HCT116 (cell line): ENCODE results near the gene ANKRD9. TPM values are rescaled to one million over a fixed set of nuclear protein-coding genes. Genes with fewer than 3 reads are reported as not detected.

Experiments used
- ATAC-seq: fragments of 200-7000 bp; cut with Tn5 transposase; 2 replicates; pipeline ENCODE4 v1.9.1; 2020; ENCODE audit warnings: mild to moderate bottlenecking, moderate library complexity
- BruUV-seq: library from RNA; stranded (reverse); fragments of 400-500 nt; replicated peaks from 2 replicates; lab custom pipeline; 2021; lab: Mats Ljungman, UMichigan
- CTCF ChIA-PET: fragments of 300-600 bp; sonication (Branson Sonifier 250); formaldehyde crosslinking; loops from one replicate; lab custom pipeline; 2021; ENCODE audit warnings: antibody characterized with exemption; lab: Charles Lee
- POLR2A ChIA-PET: fragments of 300-600, 350-600 bp; sonication (Branson Sonifier 250); formaldehyde crosslinking; loops from one replicate; lab custom pipeline; 2021; ENCODE audit warnings: antibody characterized with exemption; lab: Charles Lee
- RAD21 ChIA-PET, 2 experiments: fragments of 300-600 bp; sonication (Branson Sonifier 250); formaldehyde crosslinking; loops; one replicate each; lab custom pipeline; 2023; ENCODE audit warnings: low total read pairs in 2 of 2; ENCODE audit not compliant: uncharacterized antibody in 2 of 2, unreplicated experiment in 2 of 2, low non-redundant PET in 1 of 2; lab: Charles Lee
- DNase-seq: peaks from one replicate; pipeline ENCODE4 v3.0.0-alpha.2; 2010; ENCODE audit warnings: low read depth, low spot score
- H2AFZ ChIP-seq: fragments of 200-600 bp; shearing (Covaris generic), sonication (generic); 2 replicates; pipeline ENCODE4 v1.6.1; 2017; ENCODE audit warnings: low read depth, mixed run types, mixed read lengths, antibody characterized with exemption, low read length; ENCODE audit not compliant: poor library complexity, severe bottlenecking
- H3K27ac ChIP-seq: 2 replicates; pipeline ENCODE4 v1.5.1; 2012; ENCODE audit warnings: low read depth, low read length
- H3K27me3 ChIP-seq: fragments of 200-600 bp; sonication (generic); 2 replicates; pipeline ENCODE4 v1.6.1; 2016; ENCODE audit warnings: mixed run types, low read length, mixed read lengths; ENCODE audit not compliant: insufficient read depth
- H3K36me3 ChIP-seq, 2 experiments: fragments of 200-500 bp in 1 of 2; fragments of 200-600 bp in 1 of 2; sonication (Bioruptor generic) in 1 of 2; sonication (generic) in 1 of 2; 2 replicates each; pipeline versions ENCODE4 v1.5.1 to v1.6.1; 2014 to 2016; ENCODE audit warnings: low read length in 2 of 2, inconsistent platforms in 1 of 2, mixed read lengths in 1 of 2, mixed run types in 1 of 2; ENCODE audit not compliant: insufficient read depth in 2 of 2, control insufficient read depth in 1 of 2
- H3K4me1 ChIP-seq, 2 experiments: fragments of 200-600 bp in 1 of 2; sonication (generic) in 1 of 2; 2 replicates each; pipeline versions ENCODE4 v1.5.1 to v1.6.1; 2012 to 2017; ENCODE audit warnings: low read length in 2 of 2, inconsistent platforms in 1 of 2, mild to moderate bottlenecking in 1 of 2, mixed read lengths in 1 of 2, mixed run types in 1 of 2, moderate library complexity in 1 of 2; ENCODE audit not compliant: insufficient read depth in 2 of 2, control insufficient read depth in 1 of 2
- H3K4me2 ChIP-seq: fragments of 200-600 bp; sonication (generic); 2 replicates; pipeline ENCODE4 v1.6.1; 2017; ENCODE audit warnings: mixed run types, low read length, mixed read lengths
- H3K4me3 ChIP-seq, 2 experiments: fragments of 200-600 bp in 1 of 2; sonication (generic) in 1 of 2; replicated peaks in 1 of 2; 2 replicates each; pipeline ENCODE4 v1.5.1; 2011 to 2016; ENCODE audit warnings: low read length in 2 of 2, control low read depth in 1 of 2, low read depth in 1 of 2, mild to moderate bottlenecking in 1 of 2, mixed read lengths in 1 of 2, mixed run types in 1 of 2
- H3K79me2 ChIP-seq: fragments of 200-600 bp; sonication (generic); 2 replicates; pipeline ENCODE4 v1.6.1; 2017; ENCODE audit warnings: mild to moderate bottlenecking, mixed run types, low read length, moderate library complexity, mixed read lengths; ENCODE audit not compliant: insufficient read depth
- H3K9ac ChIP-seq: fragments of 200-600 bp; sonication (generic); 2 replicates; pipeline ENCODE4 v1.6.1; 2016; ENCODE audit warnings: low read length, mixed read lengths
- H3K9me2 ChIP-seq: fragments of 200-600 bp; sonication (generic), shearing (Covaris generic); 2 replicates; pipeline ENCODE4 v1.6.1; 2017; ENCODE audit warnings: mixed run types, mild to moderate bottlenecking, moderate library complexity; ENCODE audit not compliant: insufficient read depth
- H3K9me3 ChIP-seq, 2 experiments: fragments of 200-500 bp in 1 of 2; fragments of 200-600 bp in 1 of 2; sonication (Bioruptor generic) in 1 of 2; sonication (generic) in 1 of 2; 2 replicates each; pipeline ENCODE4 v1.6.1; 2014 to 2017; ENCODE audit warnings: low read length in 2 of 2, mixed read lengths in 2 of 2, inconsistent platforms in 1 of 2, low read depth in 1 of 2, mild to moderate bottlenecking in 1 of 2, mixed run types in 1 of 2, moderate library complexity in 1 of 2; ENCODE audit not compliant: control insufficient read depth in 1 of 2, insufficient read depth in 1 of 2
- H4K20me1 ChIP-seq: fragments of 200-600 bp; sonication (generic), shearing (Covaris generic); 2 replicates; pipeline ENCODE4 v1.6.1; 2017; ENCODE audit warnings: mixed run types, mild to moderate bottlenecking, moderate library complexity; ENCODE audit not compliant: insufficient read depth
- ATF3 ChIP-seq: IDR thresholded peaks from 2 replicates; pipeline ENCODE4 v1.6.1; 2012
- CEBPB ChIP-seq: IDR thresholded peaks from 2 replicates; pipeline ENCODE4 v1.6.1; 2012; ENCODE audit warnings: low read depth
- EGR1 ChIP-seq: IDR thresholded peaks from 2 replicates; pipeline ENCODE4 v1.6.1; 2012; ENCODE audit warnings: low read depth
- ELF1 ChIP-seq: IDR thresholded peaks from 2 replicates; pipeline ENCODE4 v1.6.1; 2012; ENCODE audit warnings: low read depth, borderline replicate concordance
- FOSL1 ChIP-seq: IDR thresholded peaks from 2 replicates; pipeline ENCODE4 v1.6.1; 2012; ENCODE audit warnings: low read depth
- POLR2A ChIP-seq: IDR thresholded peaks from 2 replicates; pipeline ENCODE4 v1.7.0; 2011; ENCODE audit warnings: borderline replicate concordance; ENCODE audit not compliant: insufficient read depth, insufficient read length; ENCODE audit errors: extremely low read depth
- POLR2AphosphoS5 ChIP-seq: IDR thresholded peaks from 2 replicates; pipeline ENCODE4 v1.6.1; 2011; ENCODE audit warnings: mild to moderate bottlenecking, low read depth, low read length, moderate library complexity
- SP1 ChIP-seq: IDR thresholded peaks from 2 replicates; pipeline ENCODE4 v1.6.1; 2012; ENCODE audit warnings: low read depth
- ZBTB33 ChIP-seq: IDR thresholded peaks from 2 replicates; pipeline ENCODE4 v1.6.1; 2011; ENCODE audit warnings: mild to moderate bottlenecking, low read length, moderate library complexity; ENCODE audit not compliant: insufficient replicate concordance; ENCODE audit errors: extremely low read depth
- ZFX ChIP-seq: fragments of 450-650 bp; IDR thresholded peaks from 2 replicates; pipeline ENCODE4 v1.6.1; 2017
- ZNF274 ChIP-seq: fragments of 200-500 bp; sonication (Bioruptor generic); IDR thresholded peaks from 2 replicates; pipeline ENCODE4 v1.6.1; 2014; ENCODE audit warnings: mild to moderate bottlenecking, low read depth, low read length, inconsistent platforms
- intact Hi-C: fragments of 100-400 bp; cut with micrococcal nuclease; formaldehyde crosslinking; loops from 2 replicates; pipeline ENCODE4 v1.10.0; 2022
- total RNA-seq: library from RNA; stranded (reverse); gene quantifications from one replicate; pipeline ENCODE4 v1.2.1, GENCODE V29; 2021; ENCODE audit not compliant: unreplicated experiment
- TF ChIP-seq, protein P1 (sequence below): IDR thresholded peaks from 2 replicates; pipeline ENCODE4 v1.6.1; 2012
- TF ChIP-seq, protein P2 (sequence below): IDR thresholded peaks from 2 replicates; pipeline ENCODE4 v1.6.1; 2012; ENCODE audit warnings: low read depth

The ANKRD9 gene
- total RNA-seq, 1 experiment from 2014 or later, result 29.0 TPM

GRCh38 chr14:102493585-102493984, 16.0 kb downstream of the ANKRD9 start:
- no TSS peak for BruUV-seq
- H2AFZ ChIP-seq, result no peak overlapping the region
- POLR2A ChIA-PET, result no interaction called here
- no peaks in the 10 kb centered on the region for H3K79me2 ChIP-seq
- no peaks in the 10 kb centered on the region for H4K20me1 ChIP-seq
- H3K27ac ChIP-seq, result no peak overlapping the region; the same call in 1 of the 2 replicates
- H3K9me2 ChIP-seq, result no peaks in the 10 kb centered on the region
- no peak overlapping the region for H3K4me2 ChIP-seq
- ATAC-seq, result no peak
- no peak overlapping the region for H3K4me3 ChIP-seq
- peaks cover 0 to 9% of the 10 kb centered on the region in 2 experiments; a peak in 2 of 4 replicates for H3K4me1 ChIP-seq
- CTCF ChIA-PET, result no interaction called here
- H3K9ac ChIP-seq, result no peak overlapping the region
- no peaks in the 10 kb centered on the region for H3K27me3 ChIP-seq
- intact Hi-C loops, result no loop called here
- H3K9me3 ChIP-seq, result no peaks in the 10 kb centered on the region
- no peaks in the 10 kb centered on the region for H3K36me3 ChIP-seq
- DNase-seq, result no peak
- RAD21 ChIA-PET, result no interaction called here
- TF ChIP-seq SP1 (no peak), ATF3 (no peak), CEBPB (no peak), POLR2A (no peak), ELF1 (no peak), FOSL1 (no peak), POLR2AphosphoS5 (no peak), ZBTB33 (no peak), EGR1 (no peak), ZNF274 (no peak), ZFX (no peak)
- TF ChIP-seq, protein P1, sequence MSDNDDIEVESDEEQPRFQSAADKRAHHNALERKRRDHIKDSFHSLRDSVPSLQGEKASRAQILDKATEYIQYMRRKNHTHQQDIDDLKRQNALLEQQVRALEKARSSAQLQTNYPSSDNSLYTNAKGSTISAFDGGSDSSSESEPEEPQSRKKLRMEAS, result no peak
- TF ChIP-seq, protein P2, sequence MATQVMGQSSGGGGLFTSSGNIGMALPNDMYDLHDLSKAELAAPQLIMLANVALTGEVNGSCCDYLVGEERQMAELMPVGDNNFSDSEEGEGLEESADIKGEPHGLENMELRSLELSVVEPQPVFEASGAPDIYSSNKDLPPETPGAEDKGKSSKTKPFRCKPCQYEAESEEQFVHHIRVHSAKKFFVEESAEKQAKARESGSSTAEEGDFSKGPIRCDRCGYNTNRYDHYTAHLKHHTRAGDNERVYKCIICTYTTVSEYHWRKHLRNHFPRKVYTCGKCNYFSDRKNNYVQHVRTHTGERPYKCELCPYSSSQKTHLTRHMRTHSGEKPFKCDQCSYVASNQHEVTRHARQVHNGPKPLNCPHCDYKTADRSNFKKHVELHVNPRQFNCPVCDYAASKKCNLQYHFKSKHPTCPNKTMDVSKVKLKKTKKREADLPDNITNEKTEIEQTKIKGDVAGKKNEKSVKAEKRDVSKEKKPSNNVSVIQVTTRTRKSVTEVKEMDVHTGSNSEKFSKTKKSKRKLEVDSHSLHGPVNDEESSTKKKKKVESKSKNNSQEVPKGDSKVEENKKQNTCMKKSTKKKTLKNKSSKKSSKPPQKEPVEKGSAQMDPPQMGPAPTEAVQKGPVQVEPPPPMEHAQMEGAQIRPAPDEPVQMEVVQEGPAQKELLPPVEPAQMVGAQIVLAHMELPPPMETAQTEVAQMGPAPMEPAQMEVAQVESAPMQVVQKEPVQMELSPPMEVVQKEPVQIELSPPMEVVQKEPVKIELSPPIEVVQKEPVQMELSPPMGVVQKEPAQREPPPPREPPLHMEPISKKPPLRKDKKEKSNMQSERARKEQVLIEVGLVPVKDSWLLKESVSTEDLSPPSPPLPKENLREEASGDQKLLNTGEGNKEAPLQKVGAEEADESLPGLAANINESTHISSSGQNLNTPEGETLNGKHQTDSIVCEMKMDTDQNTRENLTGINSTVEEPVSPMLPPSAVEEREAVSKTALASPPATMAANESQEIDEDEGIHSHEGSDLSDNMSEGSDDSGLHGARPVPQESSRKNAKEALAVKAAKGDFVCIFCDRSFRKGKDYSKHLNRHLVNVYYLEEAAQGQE, result no peak
